Embryonic facial prominence (tissue), 1 donor: ENCODE data around the gene BABAM1.

Experiments
- DNase-seq: peaks from one replicate; pipeline ENCODE4 v3.0.0-alpha.2; 2016; ENCODE audit errors: extremely low spot score

Gene BABAM1

DNA sequence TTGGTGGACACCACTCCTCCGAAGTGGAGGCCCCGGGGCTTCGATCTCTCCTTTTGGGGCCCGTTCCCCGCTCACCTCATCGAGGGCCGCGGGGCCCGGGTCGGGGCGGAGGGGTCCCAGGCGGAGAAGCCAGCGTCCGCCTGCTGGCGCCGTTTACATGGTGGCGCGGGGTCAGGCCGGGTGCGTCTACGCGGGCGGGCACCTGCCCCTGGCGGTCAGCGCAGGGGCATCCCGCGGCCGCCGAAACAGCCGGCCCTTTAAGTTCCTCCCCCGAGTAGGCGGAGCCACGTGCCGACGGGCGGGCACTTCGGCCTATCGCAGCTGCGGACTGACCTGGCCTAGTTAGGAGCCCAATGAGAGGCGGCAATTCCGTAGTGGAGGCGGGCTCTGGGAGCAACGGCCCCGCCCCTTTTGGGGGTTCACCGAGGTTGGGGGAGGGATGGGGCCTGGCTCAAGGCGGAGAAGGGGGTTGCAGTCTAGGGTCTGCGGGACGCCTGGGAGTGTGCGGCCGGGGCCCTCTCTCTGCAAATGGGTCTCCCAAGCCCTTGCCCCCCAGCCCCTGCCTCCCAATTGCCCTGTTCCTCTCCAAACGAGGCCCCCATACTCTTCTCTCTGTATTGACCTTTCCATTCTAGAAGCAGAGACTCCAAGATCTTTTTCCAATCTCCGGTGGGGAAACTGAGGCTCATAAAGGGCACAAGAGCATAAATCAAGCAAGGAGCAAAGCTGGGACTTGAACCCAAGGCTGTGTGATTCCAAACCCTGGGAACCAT lies 36.1 kb downstream of the BABAM1 start, which contains the start of gene ABHD8:
Gene ABHD8 (minus strand): TSS at position 259 of the 773 bp plus-strand sequence. CDS start 1,809 bp downstream, outside the sequence.
- peak; percentile 86 for DNase-seq

DNA sequence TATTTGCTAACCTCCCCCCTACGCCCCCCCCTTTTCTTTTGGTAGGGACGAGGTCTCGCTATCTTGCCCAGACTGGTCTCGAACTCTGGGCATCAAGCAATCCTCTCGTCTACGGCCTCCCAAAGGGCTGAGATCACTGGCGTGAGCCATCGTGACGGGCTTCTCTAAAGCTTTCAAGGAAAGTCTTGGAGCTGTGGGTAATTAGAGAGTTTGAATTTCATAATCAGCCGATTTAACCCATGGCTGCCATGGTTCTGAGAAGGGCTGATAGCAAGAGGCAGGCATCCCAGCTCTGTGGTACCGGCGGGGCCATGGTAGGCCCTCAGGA lies 36.7 kb downstream of the BABAM1 start:
- DNase-seq, result no peak

DNA sequence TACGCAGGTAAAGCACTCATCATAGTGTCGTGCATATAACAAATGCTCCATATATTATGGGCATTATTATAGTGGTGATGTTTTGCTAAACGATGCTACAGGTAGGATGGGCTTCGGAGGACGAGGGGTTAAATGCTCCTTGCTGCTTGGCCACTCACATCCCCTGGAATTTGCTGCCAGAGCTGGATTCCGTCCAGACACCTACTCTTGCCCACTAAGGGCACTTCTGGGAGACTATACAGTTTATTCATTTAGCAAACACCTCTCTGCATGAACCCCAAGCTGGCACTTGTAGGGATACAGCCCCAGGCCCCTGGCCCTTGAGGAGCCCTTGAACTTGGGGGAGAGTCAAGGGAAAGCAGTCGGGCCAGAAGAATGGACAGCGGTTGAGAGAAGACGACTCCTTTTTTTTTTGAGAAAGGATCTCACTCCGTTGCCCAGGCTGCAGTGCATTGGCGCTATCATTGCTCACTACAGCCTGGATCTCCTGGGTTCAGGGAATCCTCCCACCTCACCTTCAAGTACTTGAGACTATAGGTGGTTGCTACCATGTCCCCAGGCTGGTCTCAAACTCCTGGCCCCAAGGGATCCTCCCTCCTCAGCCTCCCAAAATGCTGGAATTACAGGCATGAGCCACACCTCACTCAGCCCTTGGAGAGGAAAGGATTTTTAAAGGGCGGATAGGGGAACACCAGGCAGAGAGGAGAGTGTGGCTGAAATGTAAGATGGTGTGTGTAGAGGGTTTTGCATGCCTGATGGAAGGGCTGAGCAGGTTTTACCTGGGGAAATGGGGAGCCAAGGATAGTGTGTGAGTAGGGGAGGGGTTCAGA lies 37.4 kb downstream of the BABAM1 start:
- no peak for DNase-seq

DNA sequence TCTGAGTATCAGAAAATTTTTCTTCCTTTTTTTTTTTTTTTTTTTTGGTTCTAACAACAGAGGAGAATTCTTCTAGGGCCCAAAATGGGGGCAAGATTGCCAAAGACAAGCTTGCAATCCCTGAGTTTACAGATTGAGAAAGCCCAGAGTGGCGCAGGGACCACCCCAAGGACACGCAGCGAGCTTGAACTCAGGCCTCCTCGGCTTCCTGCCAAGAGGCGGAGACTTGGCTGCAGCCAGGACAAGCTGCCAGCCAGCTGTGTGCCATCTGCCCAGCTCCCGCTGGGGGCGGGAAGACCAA lies 37.9 kb downstream of the BABAM1 start:
- no peak for DNase-seq

DNA sequence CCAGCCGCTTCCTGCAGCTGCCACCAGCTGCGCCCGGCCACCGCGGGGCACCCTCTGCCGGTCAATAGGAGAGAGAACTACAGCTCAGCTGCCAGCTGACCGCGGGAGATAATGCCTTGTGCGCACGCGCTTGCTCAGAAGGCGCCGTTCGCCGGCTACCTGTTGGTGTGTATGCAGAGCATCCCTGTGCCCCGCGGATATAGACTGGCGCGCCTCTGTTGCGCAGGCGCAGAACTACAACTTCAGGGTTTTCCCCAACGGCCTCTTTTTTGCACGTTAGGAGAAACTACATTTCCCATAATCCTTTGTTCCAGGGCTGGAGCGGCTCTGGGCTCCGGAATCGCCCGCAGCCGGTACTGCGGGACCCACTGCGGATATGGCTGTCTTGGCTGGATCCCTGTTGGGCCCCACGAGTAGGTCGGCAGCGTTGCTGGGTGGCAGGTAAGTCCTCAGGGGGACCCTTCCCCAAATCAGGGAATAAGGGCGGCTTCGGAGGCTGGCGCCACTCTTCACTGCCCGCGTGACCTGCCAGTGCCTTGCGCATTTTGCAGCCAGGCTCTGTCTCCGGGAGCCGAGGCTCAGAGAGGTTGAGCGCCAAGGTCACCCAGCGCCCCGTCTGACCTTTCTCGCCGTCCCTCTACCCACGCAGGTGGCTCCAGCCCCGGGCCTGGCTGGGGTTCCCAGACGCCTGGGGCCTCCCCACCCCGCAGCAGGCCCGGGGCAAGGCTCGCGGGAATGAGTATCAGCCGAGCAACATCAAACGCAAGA lies 38.5 kb downstream of the BABAM1 start, which contains the start of gene MRPL34:
Gene MRPL34 (plus strand): TSS at position 356 of the 768 bp plus-strand sequence. CDS start 21 bp downstream, at position 377.
- peak; percentile 92 for DNase-seq

DNA sequence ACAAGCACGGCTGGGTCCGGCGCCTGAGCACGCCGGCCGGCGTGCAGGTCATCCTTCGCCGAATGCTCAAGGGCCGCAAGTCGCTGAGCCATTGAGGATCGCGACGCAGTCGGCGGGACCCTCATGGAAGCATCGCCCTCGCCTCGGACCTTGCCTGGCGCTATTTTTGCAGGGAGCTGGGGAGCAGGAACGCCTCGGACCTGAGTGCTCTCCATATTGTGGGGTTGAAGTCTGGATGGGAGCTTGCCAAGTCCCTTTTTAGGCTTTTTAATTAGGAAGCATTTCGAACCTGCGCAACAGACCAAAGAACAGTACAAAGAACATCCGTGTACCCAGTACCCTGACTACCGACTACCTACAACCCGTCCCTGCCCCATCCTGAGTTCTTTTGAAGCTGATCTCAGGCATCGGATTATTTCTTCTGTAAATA lies 39.1 kb downstream of the BABAM1 start:
- DNase-seq, result no peak

GRCh38 chr19:17307876-17308377 lies 40.7 kb downstream of the BABAM1 start:
- no peak for DNase-seq

DNA sequence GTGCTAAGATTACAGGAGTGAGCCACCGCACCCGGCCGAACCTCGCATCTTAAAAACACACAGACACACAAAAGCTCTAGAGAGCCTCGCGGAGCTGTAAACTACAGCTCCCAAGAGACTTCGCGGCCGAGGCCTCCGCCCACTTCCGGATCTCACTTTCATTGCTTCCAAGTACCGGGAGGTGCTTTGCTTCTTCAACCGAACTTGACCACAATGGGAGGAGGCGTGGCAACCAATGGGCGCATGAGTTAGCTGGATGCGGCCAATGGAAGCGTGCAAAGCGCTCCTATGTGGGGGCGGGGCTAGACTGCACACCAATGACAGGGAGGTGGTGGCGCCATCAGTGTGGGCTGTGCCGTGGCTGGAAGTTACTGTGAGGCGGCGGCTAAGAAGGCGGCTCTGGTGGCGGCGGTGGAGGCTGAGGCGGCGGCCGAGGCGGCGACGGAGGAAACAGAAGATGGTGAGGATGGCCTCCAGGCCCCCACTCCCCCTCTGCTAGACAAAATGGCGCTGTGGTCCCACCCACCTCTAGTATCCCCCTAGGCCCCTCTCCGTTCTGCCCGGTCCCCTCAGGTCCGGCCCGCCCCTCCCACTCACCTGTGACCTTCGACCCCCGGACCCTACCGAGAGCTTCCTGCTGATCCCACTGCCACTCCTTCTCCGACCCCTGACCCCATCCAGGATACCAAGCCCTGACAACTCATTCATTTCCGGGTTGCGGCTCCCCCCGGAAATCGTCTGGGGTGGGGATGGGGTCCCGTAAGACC lies 42.1 kb downstream of the BABAM1 start, which contains the start of gene DDA1:
Gene DDA1 (plus strand): TSS at position 366 of the 767 bp plus-strand sequence. CDS start 92 bp downstream, at position 458.
- DNase-seq, result peak; percentile 99

- DNase-seq, result no peak
These were observed 42.8 kb downstream of the BABAM1 start for GRCh38 chr19:17309965-17310461.

GRCh38 chr19:17311455-17312188 lies 44.4 kb downstream of the BABAM1 start:
- DNase-seq, result no peak

- DNase-seq, result no peak
These were observed 45.2 kb downstream of the BABAM1 start for GRCh38 chr19:17312189-17313113.

GRCh38 chr19:17314007-17314593 lies 46.9 kb downstream of the BABAM1 start:
- DNase-seq, result no peak

DNA sequence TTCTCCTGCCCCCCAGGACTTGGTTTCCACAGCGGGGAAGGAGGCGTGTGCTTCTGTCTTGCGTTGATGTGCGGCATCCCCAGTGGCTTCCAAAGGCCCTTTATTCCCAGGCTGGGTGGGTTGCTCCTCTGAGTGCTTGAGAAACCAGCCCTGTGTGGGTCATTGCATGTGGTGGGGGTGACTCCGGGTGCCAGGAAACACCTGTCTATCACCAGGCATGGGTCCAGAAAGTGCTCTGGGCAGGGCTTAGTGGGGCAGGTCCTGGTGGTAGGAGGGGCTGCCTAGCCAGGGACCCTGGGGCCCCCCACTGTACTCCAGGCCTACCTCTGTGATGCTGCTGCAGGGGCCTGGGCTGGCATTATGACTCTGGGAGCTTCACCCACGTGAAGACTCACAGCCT lies 51.7 kb downstream of the BABAM1 start:
- DNase-seq, result no peak

GRCh38 chr19:17319473-17320238 lies 52.4 kb downstream of the BABAM1 start:
- DNase-seq, result no peak

DNA sequence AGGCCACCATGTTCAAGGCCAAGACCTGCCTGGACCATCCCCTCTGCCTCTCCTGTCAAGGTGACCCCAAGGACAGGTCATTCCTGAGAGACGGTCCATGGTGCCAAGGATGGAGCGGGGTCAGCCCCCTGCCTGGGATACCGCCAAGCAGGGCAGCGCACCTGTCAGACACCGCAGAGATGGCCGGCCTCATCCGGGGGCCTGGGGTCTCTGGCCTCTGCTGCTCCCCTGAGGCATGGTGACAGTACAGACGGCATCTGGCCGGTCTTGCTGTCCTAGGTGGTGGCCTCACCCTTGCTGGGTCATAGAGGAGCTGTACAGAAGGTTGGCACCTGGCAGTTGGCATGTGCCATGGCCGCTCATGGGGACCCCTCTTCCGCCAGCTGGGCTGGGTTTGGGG lies 53.2 kb downstream of the BABAM1 start:
- DNase-seq, result no peak

GRCh38 chr19:17321655-17322489 lies 54.6 kb downstream of the BABAM1 start:
- DNase-seq, result no peak

GRCh38 chr19:17322854-17323253 lies 55.6 kb downstream of the BABAM1 start:
- DNase-seq, result no peak
